Measurements from ENCODE around the gene PFKFB3. TPM values are rescaled to one million over a fixed set of nuclear protein-coding genes. Genes with fewer than 3 reads are reported as not detected.

PFKFB3 gene
- total RNA-seq, 6 donors from 2014 or later: 48.2 to 236 (median 83.5) TPM

DNA sequence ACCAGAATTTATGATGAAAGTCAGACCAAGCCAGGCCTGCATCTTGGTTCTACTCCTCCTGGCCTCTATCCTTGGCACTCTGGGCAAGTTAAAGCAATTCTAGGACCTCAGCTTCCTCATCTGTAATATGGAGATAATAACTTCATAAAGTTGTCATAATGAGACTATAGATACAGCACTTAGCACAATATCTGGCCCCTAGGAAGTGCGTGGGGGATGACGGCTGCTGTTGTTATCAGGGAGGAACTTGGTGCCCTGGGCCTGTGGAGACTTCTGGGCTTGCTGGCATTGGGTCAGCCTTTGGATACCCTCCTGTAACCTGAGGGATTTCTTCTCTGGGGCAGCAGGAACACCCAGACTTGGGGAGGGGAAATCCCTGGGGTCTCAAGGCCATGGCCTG is 27.6 kb downstream of the PFKFB3 start:
- WGBS, 2 donors: 90 to 100% methylated on average over 2 of the region's 2 CpGs
- Histone ChIP-seq H3K9me3 (no peaks in the 10 kb centered on the region), H3K4me3 (no peak overlapping the region), H3K4me1 (no peaks in the 10 kb centered on the region), H3K27ac (no peak overlapping the region), H3K27me3 (no peaks in the 10 kb centered on the region), H3K36me3 (peaks cover 71 to 100% (median 94%) of the 10 kb centered on the region in 4 donors)
- no peak for ATAC-seq (ENCODE audit: low FRiP score in 2 of 2)
- TF ChIP-seq EP300 (IDR thresholded peaks at IDR 0.05) (no peak), POLR2AphosphoS5 (IDR thresholded peaks at IDR 0.05) (no peak), POLR2A (IDR thresholded peaks at IDR 0.05) (no peak)
- TF ChIP-seq, protein P1, sequence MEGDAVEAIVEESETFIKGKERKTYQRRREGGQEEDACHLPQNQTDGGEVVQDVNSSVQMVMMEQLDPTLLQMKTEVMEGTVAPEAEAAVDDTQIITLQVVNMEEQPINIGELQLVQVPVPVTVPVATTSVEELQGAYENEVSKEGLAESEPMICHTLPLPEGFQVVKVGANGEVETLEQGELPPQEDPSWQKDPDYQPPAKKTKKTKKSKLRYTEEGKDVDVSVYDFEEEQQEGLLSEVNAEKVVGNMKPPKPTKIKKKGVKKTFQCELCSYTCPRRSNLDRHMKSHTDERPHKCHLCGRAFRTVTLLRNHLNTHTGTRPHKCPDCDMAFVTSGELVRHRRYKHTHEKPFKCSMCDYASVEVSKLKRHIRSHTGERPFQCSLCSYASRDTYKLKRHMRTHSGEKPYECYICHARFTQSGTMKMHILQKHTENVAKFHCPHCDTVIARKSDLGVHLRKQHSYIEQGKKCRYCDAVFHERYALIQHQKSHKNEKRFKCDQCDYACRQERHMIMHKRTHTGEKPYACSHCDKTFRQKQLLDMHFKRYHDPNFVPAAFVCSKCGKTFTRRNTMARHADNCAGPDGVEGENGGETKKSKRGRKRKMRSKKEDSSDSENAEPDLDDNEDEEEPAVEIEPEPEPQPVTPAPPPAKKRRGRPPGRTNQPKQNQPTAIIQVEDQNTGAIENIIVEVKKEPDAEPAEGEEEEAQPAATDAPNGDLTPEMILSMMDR (IDR thresholded peaks at IDR 0.05): no peak
- no peak for DNase-seq

DNA sequence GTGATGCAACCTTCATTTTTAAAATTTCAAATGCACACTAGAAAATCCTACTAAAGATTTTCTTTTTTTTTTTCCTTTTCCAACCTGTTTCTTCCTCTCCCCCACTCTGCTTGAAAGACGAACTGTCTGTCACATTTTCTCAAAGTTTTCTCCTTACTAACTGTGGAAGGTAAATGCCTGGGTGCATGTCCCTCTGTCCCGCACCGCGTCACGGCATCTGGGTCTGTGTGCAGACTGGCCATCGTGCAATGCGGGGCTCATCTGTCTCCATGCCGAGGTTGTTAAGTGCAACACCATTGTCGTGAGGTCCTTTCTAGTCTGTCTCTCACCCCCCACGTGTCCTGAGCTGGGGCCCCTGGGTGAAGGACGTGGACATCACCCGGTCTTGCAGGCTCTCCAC is 28.4 kb downstream of the PFKFB3 start:
- H3K27ac ChIP-seq: no peak overlapping the region
- no peak for DNase-seq
- no peaks in the 10 kb centered on the region for H3K27me3 ChIP-seq
- no peak for ATAC-seq (ENCODE audit: low FRiP score in 2 of 2)
- WGBS, 2 donors: 97 to 98% methylated on average over 9 to 12 of the region's 12 CpGs
- H3K4me3 ChIP-seq: no peak overlapping the region
- no peaks in the 10 kb centered on the region for H3K9me3 ChIP-seq
- H3K36me3 ChIP-seq: peaks cover 64 to 100% (median 91%) of the 10 kb centered on the region in 4 donors
- H3K4me1 ChIP-seq: no peaks in the 10 kb centered on the region
- no peak for TF ChIP-seq POLR2AphosphoS5 (IDR thresholded peaks at IDR 0.05)
- no peak for TF ChIP-seq POLR2A (IDR thresholded peaks at IDR 0.05)
- TF ChIP-seq, protein P1 (IDR thresholded peaks at IDR 0.05): no peak

DNA sequence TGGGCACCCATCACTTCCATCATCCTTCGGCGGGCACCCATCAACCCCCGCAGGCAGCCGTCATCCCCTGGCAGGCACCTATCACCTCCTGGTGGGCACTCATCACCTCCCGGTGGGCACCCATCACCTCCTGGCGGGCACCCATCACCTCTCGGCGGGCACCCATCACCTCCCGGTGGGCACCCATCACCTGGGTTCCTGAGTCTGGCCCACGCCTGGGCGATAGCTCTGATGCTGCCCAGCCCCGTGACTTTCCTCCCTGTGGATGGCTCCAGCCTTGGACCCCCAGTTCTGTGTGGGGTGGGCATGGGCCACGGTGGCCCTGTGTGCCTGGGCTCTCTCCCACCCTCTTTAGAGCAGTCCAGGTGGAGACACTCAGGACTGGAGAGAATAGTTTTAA is 29.0 kb downstream of the PFKFB3 start:
- no peak overlapping the region for H3K27ac ChIP-seq
- H3K4me3 ChIP-seq: no peak overlapping the region
- ATAC-seq (ENCODE audit: low FRiP score in 2 of 2) (no peak), DNase-seq (no peak)
- WGBS, 2 donors: 89% methylated on average over 12 of the region's 13 CpGs; no CpG with 5 or more reads in 1 of the 2 donors
- H3K4me1 ChIP-seq: no peaks in the 10 kb centered on the region
- TF ChIP-seq, protein P1 (IDR thresholded peaks at IDR 0.05): no peak
- TF ChIP-seq POLR2AphosphoS5 (IDR thresholded peaks at IDR 0.05) (no peak), POLR2A (IDR thresholded peaks at IDR 0.05) (no peak), EP300 (IDR thresholded peaks at IDR 0.05) (no peak)
- no peaks in the 10 kb centered on the region for H3K9me3 ChIP-seq
- H3K36me3 ChIP-seq: peaks cover 58 to 100% (median 90%) of the 10 kb centered on the region in 4 donors
- H3K27me3 ChIP-seq: no peaks in the 10 kb centered on the region

DNA sequence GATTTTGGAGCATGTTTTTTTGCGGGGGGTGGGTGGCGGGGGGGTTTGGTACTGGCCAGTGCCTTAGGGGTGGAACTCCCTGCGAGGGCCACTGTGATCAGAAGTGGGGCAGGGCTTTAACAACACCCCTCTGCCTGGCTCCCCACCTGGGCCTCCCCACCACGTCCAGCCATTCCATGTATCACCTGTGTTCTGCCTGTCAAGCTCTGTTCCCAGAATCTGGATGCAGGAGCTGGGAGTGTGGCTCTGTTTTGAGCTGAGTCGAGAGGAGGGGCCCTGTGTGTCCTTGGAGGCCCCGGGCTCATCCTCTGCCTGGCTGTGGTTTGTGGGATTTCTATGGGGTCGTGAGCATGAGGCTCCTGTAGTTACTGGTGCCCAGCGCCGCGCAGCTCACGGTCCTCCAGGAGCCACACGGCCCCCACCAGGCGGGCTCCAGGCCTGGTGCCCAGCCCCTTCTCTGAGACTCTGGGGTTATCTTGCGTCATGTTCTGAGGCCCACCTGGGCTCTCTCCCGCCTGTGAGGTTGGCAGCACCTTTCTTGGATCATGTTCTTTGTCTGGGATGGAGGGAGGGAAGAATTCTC is 29.6 kb downstream of the PFKFB3 start:
- Histone ChIP-seq H3K4me3 (no peak overlapping the region), H3K4me1 (no peaks in the 10 kb centered on the region), H3K27ac (no peak overlapping the region), H3K27me3 (no peaks in the 10 kb centered on the region), H3K36me3 (peaks cover 53 to 98% (median 84%) of the 10 kb centered on the region in 4 donors), H3K9me3 (no peaks in the 10 kb centered on the region)
- ATAC-seq (ENCODE audit: low FRiP score in 2 of 2) (no peak), DNase-seq (no peak)
- TF ChIP-seq, protein P1 (IDR thresholded peaks at IDR 0.05): no peak
- no peak for TF ChIP-seq POLR2A (IDR thresholded peaks at IDR 0.05)
- no peak for TF ChIP-seq EP300 (IDR thresholded peaks at IDR 0.05)
- no peak for TF ChIP-seq POLR2AphosphoS5 (IDR thresholded peaks at IDR 0.05)
- WGBS, 2 donors: 90 to 95% methylated on average over 5 to 14 of the region's 15 CpGs
